ENCODE data around the gene USPL1.

Gene USPL1

GRCh38 chr13:30656178-30656577 lies 38.5 kb downstream of the USPL1 start:
- Histone ChIP-seq H3K4me3 (ENCODE audit: insufficient read length, low read depth) (no peak overlapping the region), H3K4me1 (ENCODE audit: insufficient read depth, insufficient read length) (peaks cover 7% of the 10 kb centered on the region), H3K36me3 (ENCODE audit: insufficient read depth, insufficient read length, low read length) (peaks cover 50% of the 10 kb centered on the region), H3K27me3 (ENCODE audit: insufficient read depth, insufficient read length) (no peaks in the 10 kb centered on the region), H3K9me3 (ENCODE audit: insufficient read depth, low read length) (no peaks in the 10 kb centered on the region), H3K9ac (ENCODE audit: insufficient read length, low read depth) (no peak overlapping the region)
- TF ChIP-seq SUZ12 (IDR thresholded peaks at IDR 0.05; ENCODE audit: extremely low read depth, insufficient read depth, insufficient read length) = no peak
- no peak for TF ChIP-seq ZNF274 (IDR thresholded peaks at IDR 0.05; ENCODE audit: low read depth, low read length)
- TF ChIP-seq YY1 (IDR thresholded peaks at IDR 0.05; ENCODE audit: insufficient read depth, insufficient read length) = no peak
- DNase-seq (ENCODE audit: low read depth, low spot score) = no peak

GRCh38 chr13:30659980-30660379 lies 42.3 kb downstream of the USPL1 start:
- Histone ChIP-seq H3K9ac (ENCODE audit: insufficient read length, low read depth) (no peak overlapping the region), H3K4me3 (ENCODE audit: insufficient read length, low read depth) (no peak overlapping the region), H3K4me1 (ENCODE audit: insufficient read depth, insufficient read length) (peaks cover 7% of the 10 kb centered on the region), H3K27me3 (ENCODE audit: insufficient read depth, insufficient read length) (no peaks in the 10 kb centered on the region), H3K9me3 (ENCODE audit: insufficient read depth, low read length) (no peaks in the 10 kb centered on the region), H3K36me3 (ENCODE audit: insufficient read depth, insufficient read length, low read length) (peaks cover 38% of the 10 kb centered on the region)
- DNase-seq (ENCODE audit: low read depth, low spot score) = peak; percentile 15
- no peak for TF ChIP-seq YY1 (IDR thresholded peaks at IDR 0.05; ENCODE audit: insufficient read depth, insufficient read length)
- no peak for TF ChIP-seq SUZ12 (IDR thresholded peaks at IDR 0.05; ENCODE audit: extremely low read depth, insufficient read depth, insufficient read length)
- TF ChIP-seq ZNF274 (IDR thresholded peaks at IDR 0.05; ENCODE audit: low read depth, low read length) = no peak

GRCh38 chr13:30660796-30661195 lies 43.1 kb downstream of the USPL1 start:
- peaks cover 38% of the 10 kb centered on the region for H3K36me3 ChIP-seq (ENCODE audit: insufficient read depth, insufficient read length, low read length)
- no peak overlapping the region for H3K4me3 ChIP-seq (ENCODE audit: insufficient read length, low read depth)
- no peaks in the 10 kb centered on the region for H3K27me3 ChIP-seq (ENCODE audit: insufficient read depth, insufficient read length)
- no peak for DNase-seq (ENCODE audit: low read depth, low spot score)
- peaks cover 7% of the 10 kb centered on the region for H3K4me1 ChIP-seq (ENCODE audit: insufficient read depth, insufficient read length)
- no peaks in the 10 kb centered on the region for H3K9me3 ChIP-seq (ENCODE audit: insufficient read depth, low read length)
- no peak overlapping the region for H3K9ac ChIP-seq (ENCODE audit: insufficient read length, low read depth)
- TF ChIP-seq YY1 (IDR thresholded peaks at IDR 0.05; ENCODE audit: insufficient read depth, insufficient read length) (no peak), SUZ12 (IDR thresholded peaks at IDR 0.05; ENCODE audit: extremely low read depth, insufficient read depth, insufficient read length) (no peak), ZNF274 (IDR thresholded peaks at IDR 0.05; ENCODE audit: low read depth, low read length) (no peak)

- no peaks in the 10 kb centered on the region for H3K9me3 ChIP-seq (ENCODE audit: insufficient read depth, low read length)
- peaks cover 5% of the 10 kb centered on the region for H3K36me3 ChIP-seq (ENCODE audit: insufficient read depth, insufficient read length, low read length)
- no peak overlapping the region for H3K4me3 ChIP-seq (ENCODE audit: insufficient read length, low read depth)
- H3K4me1 ChIP-seq (ENCODE audit: insufficient read depth, insufficient read length) = peaks cover 8% of the 10 kb centered on the region
- H3K27me3 ChIP-seq (ENCODE audit: insufficient read depth, insufficient read length) = no peaks in the 10 kb centered on the region
- DNase-seq (ENCODE audit: low read depth, low spot score) = no peak
- no peak for TF ChIP-seq SUZ12 (IDR thresholded peaks at IDR 0.05; ENCODE audit: extremely low read depth, insufficient read depth, insufficient read length)
- no peak for TF ChIP-seq YY1 (IDR thresholded peaks at IDR 0.05; ENCODE audit: insufficient read depth, insufficient read length)
- TF ChIP-seq ZNF274 (IDR thresholded peaks at IDR 0.05; ENCODE audit: low read depth, low read length) = no peak
- no peak overlapping the region for H3K9ac ChIP-seq (ENCODE audit: insufficient read length, low read depth)
Observed at GRCh38 chr13:30664689-30665275, 47.1 kb downstream of the USPL1 start.

GRCh38 chr13:30665638-30666037 lies 47.9 kb downstream of the USPL1 start:
- Histone ChIP-seq H3K4me3 (ENCODE audit: insufficient read length, low read depth) (no peak overlapping the region), H3K36me3 (ENCODE audit: insufficient read depth, insufficient read length, low read length) (no peaks in the 10 kb centered on the region), H3K9ac (ENCODE audit: insufficient read length, low read depth) (no peak overlapping the region), H3K9me3 (ENCODE audit: insufficient read depth, low read length) (no peaks in the 10 kb centered on the region), H3K4me1 (ENCODE audit: insufficient read depth, insufficient read length) (peaks cover 2% of the 10 kb centered on the region), H3K27me3 (ENCODE audit: insufficient read depth, insufficient read length) (no peaks in the 10 kb centered on the region)
- no peak for DNase-seq (ENCODE audit: low read depth, low spot score)
- no peak for TF ChIP-seq SUZ12 (IDR thresholded peaks at IDR 0.05; ENCODE audit: extremely low read depth, insufficient read depth, insufficient read length)

- TF ChIP-seq YY1 (IDR thresholded peaks at IDR 0.05; ENCODE audit: insufficient read depth, insufficient read length) = no peak
- no peak for TF ChIP-seq SUZ12 (IDR thresholded peaks at IDR 0.05; ENCODE audit: extremely low read depth, insufficient read depth, insufficient read length)
- no peak for TF ChIP-seq ZNF274 (IDR thresholded peaks at IDR 0.05; ENCODE audit: low read depth, low read length)
- Histone ChIP-seq H3K27me3 (ENCODE audit: insufficient read depth, insufficient read length) (no peaks in the 10 kb centered on the region), H3K9me3 (ENCODE audit: insufficient read depth, low read length) (no peaks in the 10 kb centered on the region), H3K4me3 (ENCODE audit: insufficient read length, low read depth) (no peak overlapping the region), H3K4me1 (ENCODE audit: insufficient read depth, insufficient read length) (peaks cover 2% of the 10 kb centered on the region), H3K9ac (ENCODE audit: insufficient read length, low read depth) (no peak overlapping the region), H3K36me3 (ENCODE audit: insufficient read depth, insufficient read length, low read length) (no peaks in the 10 kb centered on the region)
- peak; percentile 13 for DNase-seq (ENCODE audit: low read depth, low spot score)
Observed at GRCh38 chr13:30666113-30666512, 48.4 kb downstream of the USPL1 start.

- no peak for DNase-seq (ENCODE audit: low read depth, low spot score)
- H3K9ac ChIP-seq (ENCODE audit: insufficient read length, low read depth) = no peak overlapping the region
- H3K4me1 ChIP-seq (ENCODE audit: insufficient read depth, insufficient read length) = peaks cover 2% of the 10 kb centered on the region
- H3K27me3 ChIP-seq (ENCODE audit: insufficient read depth, insufficient read length) = no peaks in the 10 kb centered on the region
- TF ChIP-seq SUZ12 (IDR thresholded peaks at IDR 0.05; ENCODE audit: extremely low read depth, insufficient read depth, insufficient read length) (no peak), ZNF274 (IDR thresholded peaks at IDR 0.05; ENCODE audit: low read depth, low read length) (no peak), YY1 (IDR thresholded peaks at IDR 0.05; ENCODE audit: insufficient read depth, insufficient read length) (no peak)
- no peak overlapping the region for H3K4me3 ChIP-seq (ENCODE audit: insufficient read length, low read depth)
- no peaks in the 10 kb centered on the region for H3K9me3 ChIP-seq (ENCODE audit: insufficient read depth, low read length)
- H3K36me3 ChIP-seq (ENCODE audit: insufficient read depth, insufficient read length, low read length) = no peaks in the 10 kb centered on the region
Observed at GRCh38 chr13:30667014-30667413, 49.3 kb downstream of the USPL1 start.
